MM.1S (cell line): Measurements from ENCODE around the gene ORAI3.

ENCODE experiments used
- DNase-seq: peaks from one replicate; pipeline ENCODE4 v3.0.0-alpha.2; 2015
- H2AFZ ChIP-seq: fragments of 300-600 bp; sonication (generic); 2 replicates; pipeline ENCODE4 v1.6.0; 2016; ENCODE audit warnings: antibody characterized with exemption, low read length
- H3F3A ChIP-seq: fragments of 300-600 bp; sonication (generic); 2 replicates; pipeline ENCODE4 v1.6.1; 2016; ENCODE audit warnings: mild to moderate bottlenecking, antibody characterized with exemption, low read length, moderate library complexity, mixed read lengths; ENCODE audit not compliant: insufficient read depth
- H3K27ac ChIP-seq: fragments of 300-600 bp; sonication (generic); 2 replicates; pipeline ENCODE4 v1.5.1; 2016; ENCODE audit warnings: mild to moderate bottlenecking, low read length
- H3K27me3 ChIP-seq: fragments of 300-600 bp; sonication (generic); replicated peaks from 2 replicates; pipeline ENCODE4 v1.6.0; 2016; ENCODE audit warnings: low read length; ENCODE audit not compliant: insufficient read depth
- H3K36me3 ChIP-seq: fragments of 300-600 bp; sonication (generic); replicated peaks from 2 replicates; pipeline ENCODE4 v1.6.1; 2016; ENCODE audit warnings: mild to moderate bottlenecking, low read length, mixed read lengths; ENCODE audit not compliant: insufficient read depth
- H3K4me1 ChIP-seq: fragments of 300-600 bp; sonication (generic); 2 replicates; pipeline ENCODE4 v1.6.1; 2016; ENCODE audit warnings: low read length, mixed read lengths
- H3K4me2 ChIP-seq: fragments of 300-600 bp; sonication (generic); 2 replicates; pipeline ENCODE4 v1.6.0; 2016; ENCODE audit warnings: low read depth, low read length
- H3K4me3 ChIP-seq: fragments of 300-600 bp; sonication (generic); 2 replicates; pipeline ENCODE4 v1.5.1; 2016; ENCODE audit warnings: low read length, mixed read lengths
- H3K79me2 ChIP-seq: fragments of 300-600 bp; sonication (generic); 2 replicates; pipeline ENCODE4 v1.6.1; 2016; ENCODE audit warnings: mixed run types, low read length, mixed read lengths
- H3K9ac ChIP-seq: fragments of 300-600 bp; sonication (generic); 2 replicates; pipeline ENCODE4 v1.6.1; 2016; ENCODE audit warnings: low read length, mixed read lengths
- H3K9me2 ChIP-seq: fragments of 300-600 bp; sonication (generic); replicated peaks from 2 replicates; pipeline ENCODE4 v1.6.1; 2016; ENCODE audit warnings: mild to moderate bottlenecking, low read length, mixed read lengths; ENCODE audit not compliant: insufficient read depth
- H3K9me3 ChIP-seq: fragments of 300-600 bp; sonication (generic); replicated peaks from 2 replicates; pipeline ENCODE4 v1.6.1; 2016; ENCODE audit warnings: mild to moderate bottlenecking, low read length, mixed read lengths; ENCODE audit not compliant: insufficient read depth
- H4K20me1 ChIP-seq: fragments of 300-600 bp; sonication (generic); 2 replicates; pipeline ENCODE4 v1.6.1; 2016; ENCODE audit warnings: mild to moderate bottlenecking, low read length, moderate library complexity, mixed read lengths; ENCODE audit not compliant: insufficient read depth
- CTCF ChIP-seq: fragments of 300-600 bp; sonication (generic); IDR thresholded peaks from 2 replicates; pipeline ENCODE4 v1.5.1; 2016; ENCODE audit warnings: antibody characterized with exemption, low read length, mixed read lengths
- EZH2 ChIP-seq: fragments of 300-600 bp; sonication (generic); optimal IDR thresholded peaks from 2 replicates; pipeline ENCODE3; 2017; ENCODE audit warnings: low read depth, mild to moderate bottlenecking, antibody characterized with exemption, low read length, mixed read lengths
- EZH2phosphoT487 ChIP-seq: fragments of 300-600 bp; sonication (generic); IDR thresholded peaks from 2 replicates; pipeline ENCODE4 v1.6.1; 2018; ENCODE audit warnings: antibody characterized with exemption, low read length

The ORAI3 gene

GRCh38 chr16:30910427-30911029 is 38.3 kb upstream of the ORAI3 start:
- Histone ChIP-seq H3K36me3 (no peaks in the 10 kb centered on the region), H2AFZ (no peak overlapping the region), H3K4me2 (no peak overlapping the region), H3K27ac (no peak overlapping the region), H3K4me3 (no peak overlapping the region), H4K20me1 (no peaks in the 10 kb centered on the region), H3K9me3 (no peaks in the 10 kb centered on the region), H3K79me2 (no peaks in the 10 kb centered on the region), H3K9me2 (no peaks in the 10 kb centered on the region), H3F3A (no peaks in the 10 kb centered on the region), H3K9ac (no peak overlapping the region), H3K4me1 (no peaks in the 10 kb centered on the region), H3K27me3 (no peaks in the 10 kb centered on the region)
- TF ChIP-seq EZH2phosphoT487 (no peak), EZH2 (no peak), CTCF (no peak)
- DNase-seq: no peak

- TF ChIP-seq CTCF (no peak), EZH2 (no peak), EZH2phosphoT487 (no peak)
- Histone ChIP-seq H3K79me2 (no peaks in the 10 kb centered on the region), H3K27me3 (no peaks in the 10 kb centered on the region), H3K9ac (no peak overlapping the region), H3K4me3 (no peak overlapping the region), H2AFZ (no peak overlapping the region), H3K4me2 (no peak overlapping the region), H3K27ac (no peak overlapping the region), H3F3A (no peaks in the 10 kb centered on the region), H3K36me3 (no peaks in the 10 kb centered on the region), H3K9me3 (no peaks in the 10 kb centered on the region), H4K20me1 (no peaks in the 10 kb centered on the region), H3K9me2 (no peaks in the 10 kb centered on the region), H3K4me1 (no peaks in the 10 kb centered on the region)
- DNase-seq: no peak
These were observed 36.0 kb upstream of the ORAI3 start for GRCh38 chr16:30912794-30913412.

GRCh38 chr16:30914830-30915229 is 34.0 kb upstream of the ORAI3 start:
- Histone ChIP-seq H3K27me3 (no peaks in the 10 kb centered on the region), H3K4me2 (no peak overlapping the region), H3K9me3 (no peaks in the 10 kb centered on the region), H4K20me1 (no peaks in the 10 kb centered on the region), H3K4me3 (no peak overlapping the region), H3K9ac (no peak overlapping the region), H2AFZ (no peak overlapping the region), H3K9me2 (no peaks in the 10 kb centered on the region), H3K27ac (no peak overlapping the region), H3K36me3 (no peaks in the 10 kb centered on the region), H3K79me2 (no peaks in the 10 kb centered on the region), H3F3A (no peaks in the 10 kb centered on the region), H3K4me1 (no peaks in the 10 kb centered on the region)
- TF ChIP-seq CTCF: no peak
- no peak for TF ChIP-seq EZH2phosphoT487
- TF ChIP-seq EZH2: no peak
- no peak for DNase-seq
